H1 (cell line): Measurements from ENCODE around the gene FCGR3B. TPM values are rescaled to one million over a fixed set of nuclear protein-coding genes. Genes with fewer than 3 reads are reported as not detected.
"Not testable (repeated sequence)": the region's sequence is repeated elsewhere in the genome, so short reads cannot be mapped to it uniquely, and the experiment has no call there.

Source experiments
- CTCF ChIA-PET: fragments of 300-600 bp; sonication (Branson Sonifier 250); formaldehyde crosslinking; loops from one replicate; lab custom pipeline; 2021; ENCODE audit not compliant: partially characterized antibody; lab: Charles Lee
- POLR2A ChIA-PET: fragments of 300-600 bp; sonication (Branson Sonifier 250); formaldehyde crosslinking; loops from one replicate; lab custom pipeline; 2021; ENCODE audit warnings: inconsistent platforms; ENCODE audit not compliant: partially characterized antibody; lab: Charles Lee
- DNase-seq, 2 experiments: peaks; one replicate each; pipeline versions ENCODE4 v3.0.0 to v3.0.0-alpha.2; 2010 to 2022; ENCODE audit warnings: low spot score in 2 of 2, low read depth in 1 of 2, mixed read lengths in 1 of 2
- FAIRE-seq: peaks from 2 replicates; lab custom pipeline; 2011; peaks lifted over from hg19 to GRCh38; lab: Jason Lieb, UNC
- H2AFZ ChIP-seq: 2 replicates; pipeline ENCODE4 v1.8.1; 2012; ENCODE audit warnings: low read length, inconsistent platforms
- H2AK5ac ChIP-seq: 2 replicates; pipeline ENCODE4 v1.6.1; 2013; ENCODE audit warnings: low read depth, low read length
- H2BK120ac ChIP-seq: replicated peaks from 2 replicates; pipeline ENCODE3; 2013; ENCODE audit warnings: low read depth, low read length, inconsistent platforms
- H2BK12ac ChIP-seq: 2 replicates; pipeline ENCODE4 v1.6.1; 2013; ENCODE audit warnings: low read depth, low read length
- H2BK15ac ChIP-seq: 2 replicates; pipeline ENCODE4 v1.6.1; 2013; ENCODE audit warnings: low read length
- H2BK20ac ChIP-seq: 2 replicates; pipeline ENCODE4 v1.6.1; 2013; ENCODE audit warnings: low read length
- H2BK5ac ChIP-seq: 2 replicates; pipeline ENCODE4 v1.6.1; 2013; ENCODE audit warnings: low read depth, low read length
- H3K14ac ChIP-seq: 2 replicates; pipeline ENCODE4 v1.6.1; 2013; ENCODE audit warnings: inconsistent platforms; ENCODE audit not compliant: insufficient read length
- H3K18ac ChIP-seq: 2 replicates; pipeline ENCODE4 v1.6.1; 2013; ENCODE audit warnings: low read length; ENCODE audit errors: extremely low read depth
- H3K23ac ChIP-seq: 2 replicates; pipeline ENCODE4 v1.6.1; 2013; ENCODE audit warnings: inconsistent platforms; ENCODE audit not compliant: insufficient read length
- H3K23me2 ChIP-seq: 2 replicates; pipeline ENCODE4 v1.6.1; 2013; ENCODE audit warnings: low read depth, low read length
- H3K27ac ChIP-seq: 2 replicates; pipeline ENCODE4 v1.6.1; 2011; ENCODE audit warnings: low read depth, low read length, inconsistent platforms
- H3K27me3 ChIP-seq, 4 experiments: replicated peaks in 1 of 4; 1 replicate in 1 of 4; 2 replicates in 3 of 4; pipeline versions ENCODE4 v1.6.1 to v1.8.1; 2011 to 2013; ENCODE audit warnings: low read length in 3 of 4, mild to moderate bottlenecking in 3 of 4, inconsistent platforms in 2 of 4, mixed read lengths in 2 of 4, moderate library complexity in 1 of 4; ENCODE audit not compliant: control insufficient read depth in 3 of 4, insufficient read depth in 3 of 4; ENCODE audit errors: extremely low read depth in 1 of 4
- H3K36me3 ChIP-seq, 4 experiments: 2 replicates each; pipeline versions ENCODE4 v1.6.1 to v1.8.1; 2011 to 2013; ENCODE audit warnings: mild to moderate bottlenecking in 4 of 4, low read length in 3 of 4, moderate library complexity in 2 of 4, control low read depth in 1 of 4, inconsistent platforms in 1 of 4; ENCODE audit not compliant: insufficient read depth in 4 of 4, control insufficient read depth in 2 of 4
- H3K4ac ChIP-seq: replicated peaks from 2 replicates; pipeline ENCODE3; 2013; ENCODE audit warnings: low read length, low read depth, mixed read lengths, inconsistent platforms; ENCODE audit not compliant: insufficient read length
- H3K4me1 ChIP-seq, 4 experiments: replicated peaks in 1 of 4; 1 replicate in 1 of 4; 2 replicates in 3 of 4; pipeline versions ENCODE4 v1.6.1 to v1.8.1; 2011 to 2013; ENCODE audit warnings: low read length in 3 of 4, inconsistent platforms in 2 of 4, mixed read lengths in 1 of 4; ENCODE audit not compliant: insufficient read depth in 4 of 4, control insufficient read depth in 3 of 4
- H3K4me2 ChIP-seq, 2 experiments: 2 replicates each; pipeline versions ENCODE4 v1.6.1 to v1.8.1; 2011 to 2013; ENCODE audit warnings: low read depth in 2 of 2, low read length in 2 of 2, control low read depth in 1 of 2, inconsistent platforms in 1 of 2, mild to moderate bottlenecking in 1 of 2; ENCODE audit not compliant: insufficient read depth in 1 of 2
- H3K4me3 ChIP-seq, 4 experiments: fragments of 200-600, 300-600 bp in 1 of 4; sonication (generic), shearing (Covaris generic), sonication (Bioruptor Twin) in 1 of 4; 2 replicates each; pipeline versions ENCODE4 v1.5.1 to v1.8.1; 2011 to 2016; ENCODE audit warnings: low read length in 4 of 4, low read depth in 3 of 4, control low read depth in 2 of 4, inconsistent platforms in 2 of 4, mild to moderate bottlenecking in 2 of 4, mixed read lengths in 1 of 4, moderate library complexity in 1 of 4; ENCODE audit not compliant: insufficient read depth in 2 of 4; ENCODE audit errors: extremely low read depth in 1 of 4
- H3K56ac ChIP-seq: replicated peaks from 2 replicates; pipeline ENCODE3; 2013; ENCODE audit warnings: low read depth, mild to moderate bottlenecking, mixed read lengths, low read length, inconsistent platforms; ENCODE audit not compliant: insufficient read length
- H3K79me1 ChIP-seq: 2 replicates; pipeline ENCODE4 v1.6.1; 2013; ENCODE audit warnings: low read depth, low read length, control low read depth
- H3K79me2 ChIP-seq, 2 experiments: 2 replicates each; pipeline versions ENCODE4 v1.6.1 to v1.8.1; 2012 to 2013; ENCODE audit warnings: low read length in 2 of 2, mild to moderate bottlenecking in 2 of 2, inconsistent platforms in 1 of 2; ENCODE audit not compliant: insufficient read depth in 2 of 2, control insufficient read depth in 1 of 2
- H3K9ac ChIP-seq, 4 experiments: replicated peaks in 1 of 4; 1 replicate in 1 of 4; 2 replicates in 3 of 4; pipeline versions ENCODE4 v1.6.1 to v1.8.1; 2011 to 2013; ENCODE audit warnings: low read depth in 3 of 4, low read length in 3 of 4, control low read depth in 2 of 4, mild to moderate bottlenecking in 2 of 4, moderate library complexity in 2 of 4, inconsistent platforms in 1 of 4; ENCODE audit errors: extremely low read depth in 1 of 4
- H3K9me3 ChIP-seq, 2 experiments: 2 replicates each; pipeline versions ENCODE4 v1.6.1 to v1.8.1; 2012 to 2013; ENCODE audit warnings: mild to moderate bottlenecking in 2 of 2, moderate library complexity in 2 of 2, control low read depth in 1 of 2, inconsistent platforms in 1 of 2, low read depth in 1 of 2, low read length in 1 of 2, mixed read lengths in 1 of 2; ENCODE audit not compliant: insufficient read depth in 2 of 2
- H4K20me1 ChIP-seq, 2 experiments: replicated peaks in 1 of 2; 2 replicates each; pipeline versions ENCODE3 to v1.8.1; 2011 to 2013; ENCODE audit warnings: inconsistent platforms in 2 of 2, low read length in 2 of 2, mild to moderate bottlenecking in 1 of 2; ENCODE audit not compliant: insufficient read depth in 2 of 2, control insufficient read depth in 1 of 2
- H4K5ac ChIP-seq: 2 replicates; pipeline ENCODE4 v1.6.1; 2013; ENCODE audit warnings: low read length, low read depth, mixed read lengths, inconsistent platforms; ENCODE audit not compliant: insufficient read length
- H4K8ac ChIP-seq: 2 replicates; pipeline ENCODE4 v1.8.0; 2013; ENCODE audit warnings: mild to moderate bottlenecking, moderate library complexity, low read length, inconsistent platforms; ENCODE audit not compliant: insufficient read depth; ENCODE audit errors: extremely low read depth
- H4K91ac ChIP-seq: replicated peaks from 2 replicates; pipeline ENCODE3; 2013; ENCODE audit warnings: low read length, mixed read lengths, inconsistent platforms; ENCODE audit not compliant: insufficient read length
- WGBS, 2 experiments: shearing (Covaris generic) in 1 of 2; methylation state at CpG; one replicate each; pipeline versions ENCODE4 v1.1.6 to v1.1.7; 2013 to 2015; ENCODE audit warnings: low lambda C conversion rate in 2 of 2, mixed read lengths in 2 of 2, inconsistent platforms in 1 of 2, low coverage in 1 of 2, missing lambda C conversion rate in 1 of 2; ENCODE audit not compliant: insufficient replicate concordance in 2 of 2, insufficient coverage in 1 of 2, insufficient read length in 1 of 2; ENCODE audit errors: extremely low coverage in 1 of 2, missing lambda C conversion rate in 1 of 2; 5-methylcytosine and 5-hydroxymethylcytosine counted together
- polyA plus RNA-seq, 7 experiments: library from polyadenylated mRNA; depleted of rRNA in 3 of 7; stranded (reverse) in 5 of 7; unstranded in 2 of 7; fragments of >200 nt in 5 of 7; fragments of 200-250 nt in 2 of 7; gene quantifications; 1 replicate in 5 of 7; 2 replicates in 1 of 7; 4 replicates in 1 of 7; pipeline versions ENCODE4 v1.2.1 to v1.2.3, GENCODE V29; 2011 to 2013; ENCODE audit warnings: missing spikeins in 2 of 7, mixed read lengths in 2 of 7
- total RNA-seq: library from RNA; stranded (reverse); fragmentation: NEBNext Ultra II Directional; extraction: Animal tissue kit (Norgen Biotek cat#: 25700); gene quantifications from 2 replicates; pipeline ENCODE4 v1.2.1, GENCODE V29; 2021

The FCGR3B gene
- total and polyA plus RNA-seq, 2 of the 8 experiments (the other 6 are each of a cell fraction or from before 2014, with no cell fraction given), result not detected

DNA sequence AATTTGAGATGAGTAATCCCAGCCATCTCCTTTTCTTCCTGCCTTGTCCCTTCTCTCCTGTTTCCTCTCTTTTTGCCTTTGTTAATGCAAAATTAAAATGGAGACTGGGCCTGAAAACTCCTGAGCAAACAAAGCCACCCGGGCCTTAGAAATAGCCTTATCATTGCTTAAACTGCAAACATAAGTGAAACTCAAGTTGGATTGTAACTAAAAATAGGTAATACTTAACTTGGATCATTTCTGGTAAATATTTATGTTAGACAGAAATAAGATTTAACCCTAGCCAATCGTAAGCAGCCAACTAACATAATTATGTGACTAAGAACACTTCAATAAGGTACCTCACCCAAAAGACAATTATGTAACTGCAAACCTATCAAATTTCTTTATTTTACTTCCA, 35.4 kb downstream of the FCGR3B start:
- H4K20me1 ChIP-seq, H3K4me3 ChIP-seq, H2AK5ac ChIP-seq, H3K14ac ChIP-seq, H3K79me1 ChIP-seq, H3K36me3 ChIP-seq, H3K9me3 ChIP-seq, H3K27ac ChIP-seq, H2BK15ac ChIP-seq, H3K4ac ChIP-seq, H3K56ac ChIP-seq, H2BK120ac ChIP-seq, FAIRE-seq, H3K4me1 ChIP-seq, H2BK20ac ChIP-seq, CTCF ChIA-PET, H2BK5ac ChIP-seq, H2BK12ac ChIP-seq, H3K27me3 ChIP-seq, H3K23me2 ChIP-seq, H4K91ac ChIP-seq, H4K5ac ChIP-seq, H2AFZ ChIP-seq, DNase-seq, H3K9ac ChIP-seq, H3K18ac ChIP-seq, H3K79me2 ChIP-seq, H3K4me2 ChIP-seq, POLR2A ChIA-PET, H3K23ac ChIP-seq, H4K8ac ChIP-seq: not testable (repeated sequence)
- 90% methylated on average over 1 of the region's 2 CpGs; no CpG with 5 or more reads in 1 of the 2 experiments for WGBS, 2 experiments

DNA sequence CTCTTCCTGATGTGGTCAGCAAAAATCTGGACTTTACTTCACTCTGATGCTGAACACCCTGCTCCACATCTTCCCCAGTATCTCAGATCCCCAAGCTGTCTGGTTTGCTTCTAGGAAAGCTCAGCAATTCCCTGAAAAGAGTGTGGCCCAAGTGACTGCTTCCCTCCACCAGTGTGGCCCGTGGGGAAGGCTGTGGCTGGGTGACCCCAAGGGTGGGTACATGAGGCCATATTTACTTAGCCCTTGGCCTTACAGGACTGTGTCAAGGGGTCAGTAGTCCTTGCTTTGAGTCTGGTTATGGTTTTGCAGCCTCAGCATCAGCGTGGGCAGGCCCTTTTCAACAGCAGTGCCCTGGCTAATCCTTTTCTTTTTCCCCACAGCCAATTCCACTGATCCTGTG, 35.8 kb downstream of the FCGR3B start:
- H3K23me2 ChIP-seq, FAIRE-seq, H3K79me1 ChIP-seq, H2AFZ ChIP-seq, H4K20me1 ChIP-seq, H3K79me2 ChIP-seq, H3K27ac ChIP-seq, H3K56ac ChIP-seq, H2BK12ac ChIP-seq, H3K18ac ChIP-seq, H3K9ac ChIP-seq, CTCF ChIA-PET, H2BK5ac ChIP-seq, H3K4me3 ChIP-seq, H2BK15ac ChIP-seq, POLR2A ChIA-PET, H3K36me3 ChIP-seq, DNase-seq, H3K14ac ChIP-seq, H2BK120ac ChIP-seq, H4K5ac ChIP-seq, H3K4ac ChIP-seq, H3K23ac ChIP-seq, H4K8ac ChIP-seq, H2BK20ac ChIP-seq, H3K9me3 ChIP-seq, H4K91ac ChIP-seq, H3K4me2 ChIP-seq, H3K27me3 ChIP-seq, H3K4me1 ChIP-seq, H2AK5ac ChIP-seq: not testable (repeated sequence)
- 90% methylated on average over 2 of the region's 2 CpGs; no CpG with 5 or more reads in 1 of the 2 experiments for WGBS, 2 experiments
